SK-N-SH treated with all-trans-retinoic acid at 6 μM for 48 hours (cell line): Measurements from ENCODE around the gene NFIB.

Experiments
- ATAC-seq: fragments of 200-7000 bp; cut with Tn5 transposase; 3 replicates; pipeline ENCODE4 v1.9.1; 2020; ENCODE audit warnings: mild to moderate bottlenecking, moderate library complexity
- BACH2 ChIP-seq: fragments of 250-450 bp; sonication (Bioruptor Pico); IDR thresholded peaks from 2 replicates; pipeline ENCODE4 v1.9.0; 2021; ENCODE audit warnings: mild to moderate bottlenecking, borderline replicate concordance
- CSDC2 ChIP-seq: fragments of 250-450 bp; sonication (Bioruptor Pico); IDR thresholded peaks from 2 replicates; pipeline ENCODE4 v1.5.0; 2020; ENCODE audit warnings: mild to moderate bottlenecking, moderate library complexity
- ESRRG ChIP-seq: fragments of 250-450 bp; sonication (Bioruptor Pico); IDR thresholded peaks from 2 replicates; pipeline ENCODE4 v1.6.1; 2021; ENCODE audit warnings: mild to moderate bottlenecking
- GLIS3 ChIP-seq: fragments of 250-450 bp; sonication (Bioruptor Pico); IDR thresholded peaks from 2 replicates; pipeline ENCODE4 v1.5.0; 2020; ENCODE audit warnings: mild to moderate bottlenecking, moderate library complexity
- PPARA ChIP-seq: fragments of 250-450 bp; sonication (Bioruptor Pico); IDR thresholded peaks from 2 replicates; pipeline ENCODE4 v1.5.0; 2020; ENCODE audit warnings: mild to moderate bottlenecking, borderline replicate concordance
- RARB ChIP-seq: fragments of 250-450 bp; sonication (Bioruptor Pico); IDR thresholded peaks from 2 replicates; pipeline ENCODE4 v1.8.0; 2021; ENCODE audit warnings: mild to moderate bottlenecking, moderate library complexity
- SNAI2 ChIP-seq: fragments of 250-450 bp; sonication (Bioruptor Pico); IDR thresholded peaks from 2 replicates; pipeline ENCODE4 v1.5.0; 2020; ENCODE audit warnings: mild to moderate bottlenecking, moderate library complexity
- TOX ChIP-seq: fragments of 250-450 bp; sonication (Bioruptor Pico); IDR thresholded peaks from 2 replicates; pipeline ENCODE4 v1.8.0; 2021; ENCODE audit warnings: mild to moderate bottlenecking, moderate library complexity, borderline replicate concordance
- ZC3H10 ChIP-seq: fragments of 250-450 bp; sonication (Bioruptor Pico); IDR thresholded peaks from 2 replicates; pipeline ENCODE4 v1.5.1; 2021; ENCODE audit warnings: mild to moderate bottlenecking, moderate library complexity
- ZFP3 ChIP-seq: fragments of 250-450 bp; sonication (Bioruptor Pico); IDR thresholded peaks from 2 replicates; pipeline ENCODE4 v1.5.0; 2020; ENCODE audit warnings: mild to moderate bottlenecking, moderate library complexity
- ZFP30 ChIP-seq: fragments of 450-650 bp; formaldehyde crosslinking; IDR thresholded peaks from 2 replicates; pipeline ENCODE4 v1.5.0; 2022; ENCODE audit warnings: mild to moderate bottlenecking, moderate library complexity
- ZNF565 ChIP-seq: fragments of 450-650 bp; formaldehyde crosslinking; conservative IDR thresholded peaks from 2 replicates; pipeline ENCODE4 v1.5.0; 2020; ENCODE audit warnings: low read depth, mild to moderate bottlenecking, moderate library complexity
- ZNF70 ChIP-seq: fragments of 450-650 bp; formaldehyde crosslinking; IDR thresholded peaks from 2 replicates; pipeline ENCODE4 v1.5.0; 2020; ENCODE audit warnings: mild to moderate bottlenecking, moderate library complexity
- TF ChIP-seq, protein P1 (sequence below): fragments of 250-450 bp; sonication (Bioruptor Pico); IDR thresholded peaks from 2 replicates; pipeline ENCODE4 v1.8.0; 2020; ENCODE audit warnings: mild to moderate bottlenecking, moderate library complexity, borderline replicate concordance
- TF ChIP-seq, protein P2 (sequence below): fragments of 250-450 bp; sonication (Bioruptor Pico); IDR thresholded peaks from 2 replicates; pipeline ENCODE4 v1.5.1; 2021; ENCODE audit warnings: mild to moderate bottlenecking, moderate library complexity
- TF ChIP-seq, protein P3 (sequence below): fragments of 250-450 bp; sonication (Bioruptor Pico); IDR thresholded peaks from 2 replicates; pipeline ENCODE4 v1.5.1; 2020; ENCODE audit warnings: low read depth, mild to moderate bottlenecking, moderate library complexity
- TF ChIP-seq, protein P4 (sequence below): fragments of 250-450 bp; sonication (Bioruptor Pico); IDR thresholded peaks from 2 replicates; pipeline ENCODE4 v1.5.0; 2020; ENCODE audit warnings: mild to moderate bottlenecking, moderate library complexity
- TF ChIP-seq, protein P5 (sequence below): fragments of 250-450 bp; sonication (Bioruptor Pico); IDR thresholded peaks from 2 replicates; pipeline ENCODE4 v1.8.0; 2021; ENCODE audit warnings: low read depth, mild to moderate bottlenecking, moderate library complexity, borderline replicate concordance

NFIB gene

DNA sequence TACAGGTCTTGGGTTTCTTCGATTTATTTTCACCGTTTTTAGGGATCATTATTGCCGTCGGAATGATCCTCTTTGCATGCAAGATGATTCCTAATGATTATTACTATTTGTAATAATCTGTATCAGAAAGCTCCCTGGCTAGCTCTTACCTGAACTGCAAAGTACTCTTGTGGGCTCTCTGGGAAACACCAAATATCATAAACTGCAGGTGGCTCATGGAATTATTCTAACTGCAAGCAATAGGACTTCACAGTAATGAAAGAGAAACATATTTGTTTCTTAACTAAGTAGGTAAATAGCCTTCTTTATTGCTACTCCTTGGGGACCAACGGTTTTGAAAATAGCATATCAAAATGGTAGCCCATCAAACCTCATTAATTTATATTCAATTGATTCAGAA lies 219.4 kb downstream of the NFIB start:
- no peak for ATAC-seq
- no peak for TF ChIP-seq ESRRG
- TF ChIP-seq, all 23 proteins: peak for 0

DNA sequence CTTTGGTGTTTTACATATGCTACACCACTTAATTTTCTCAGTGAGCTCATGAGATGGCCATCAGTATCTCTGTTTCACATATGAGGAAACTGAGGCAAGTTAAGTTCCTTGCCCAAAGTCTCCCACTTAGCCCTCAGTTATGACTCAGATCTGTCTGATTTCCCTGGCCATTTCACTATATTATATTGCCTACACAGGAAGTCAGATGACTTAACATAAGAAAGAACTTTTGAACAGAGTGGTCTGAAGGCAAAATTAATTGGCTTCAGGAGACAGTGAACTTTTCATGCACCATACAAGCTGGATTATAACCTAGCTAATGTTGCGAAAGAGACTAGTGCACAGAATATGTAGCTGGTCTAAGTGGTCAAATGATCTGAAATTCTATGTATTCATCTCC lies 221.6 kb downstream of the NFIB start:
- TF ChIP-seq CSDC2 (CRISPR knock-in tag) (peak; percentile 76; the same call in 1 of the 2 replicates), ZFP3 (CRISPR knock-in tag) (no peak)
- ATAC-seq: no peak

DNA sequence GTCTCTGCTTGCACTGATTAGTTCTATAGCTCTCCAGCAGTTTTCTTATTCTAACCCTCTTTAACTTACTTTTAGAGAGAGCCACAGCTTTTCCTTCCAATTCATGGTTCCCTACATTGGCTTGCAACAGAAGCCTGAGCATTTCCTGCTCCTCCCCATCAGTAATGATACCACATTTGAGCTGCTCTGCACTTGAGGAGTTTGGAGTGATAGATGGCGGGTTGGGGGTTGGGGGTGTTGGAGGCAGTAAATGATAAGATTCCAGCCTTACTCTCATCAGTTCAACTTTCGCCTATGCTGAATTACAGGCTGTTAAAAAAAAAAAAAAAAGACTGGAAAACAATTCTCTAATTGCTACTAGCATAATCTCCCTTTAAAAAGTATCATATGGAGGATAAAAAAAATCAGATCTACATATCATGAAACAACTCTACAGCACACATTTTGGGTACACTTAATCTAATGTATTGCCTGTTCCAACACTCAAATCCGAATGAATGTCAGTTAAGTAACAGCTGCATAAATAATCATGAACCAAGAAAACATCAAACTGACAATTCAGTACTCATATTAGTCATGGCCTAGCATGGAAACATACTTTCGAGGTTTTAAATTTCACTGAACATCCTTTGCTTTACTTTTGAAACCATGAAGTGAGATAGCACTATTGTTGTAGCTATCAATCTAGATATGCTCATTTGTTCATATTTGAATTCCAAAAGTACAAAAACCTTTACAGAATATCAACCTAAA lies 224.7 kb downstream of the NFIB start:
- TF ChIP-seq ZFP3 (CRISPR knock-in tag) (no peak), TOX (CRISPR knock-in tag) (no peak), ZNF70 (CRISPR knock-in tag) (no peak), ZFP30 (CRISPR knock-in tag) (no peak), RARB (no peak)
- TF ChIP-seq, protein P1, sequence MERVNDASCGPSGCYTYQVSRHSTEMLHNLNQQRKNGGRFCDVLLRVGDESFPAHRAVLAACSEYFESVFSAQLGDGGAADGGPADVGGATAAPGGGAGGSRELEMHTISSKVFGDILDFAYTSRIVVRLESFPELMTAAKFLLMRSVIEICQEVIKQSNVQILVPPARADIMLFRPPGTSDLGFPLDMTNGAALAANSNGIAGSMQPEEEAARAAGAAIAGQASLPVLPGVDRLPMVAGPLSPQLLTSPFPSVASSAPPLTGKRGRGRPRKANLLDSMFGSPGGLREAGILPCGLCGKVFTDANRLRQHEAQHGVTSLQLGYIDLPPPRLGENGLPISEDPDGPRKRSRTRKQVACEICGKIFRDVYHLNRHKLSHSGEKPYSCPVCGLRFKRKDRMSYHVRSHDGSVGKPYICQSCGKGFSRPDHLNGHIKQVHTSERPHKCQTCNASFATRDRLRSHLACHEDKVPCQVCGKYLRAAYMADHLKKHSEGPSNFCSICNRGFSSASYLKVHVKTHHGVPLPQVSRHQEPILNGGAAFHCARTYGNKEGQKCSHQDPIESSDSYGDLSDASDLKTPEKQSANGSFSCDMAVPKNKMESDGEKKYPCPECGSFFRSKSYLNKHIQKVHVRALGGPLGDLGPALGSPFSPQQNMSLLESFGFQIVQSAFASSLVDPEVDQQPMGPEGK (CRISPR knock-in tag): no peak
- TF ChIP-seq, protein P2, sequence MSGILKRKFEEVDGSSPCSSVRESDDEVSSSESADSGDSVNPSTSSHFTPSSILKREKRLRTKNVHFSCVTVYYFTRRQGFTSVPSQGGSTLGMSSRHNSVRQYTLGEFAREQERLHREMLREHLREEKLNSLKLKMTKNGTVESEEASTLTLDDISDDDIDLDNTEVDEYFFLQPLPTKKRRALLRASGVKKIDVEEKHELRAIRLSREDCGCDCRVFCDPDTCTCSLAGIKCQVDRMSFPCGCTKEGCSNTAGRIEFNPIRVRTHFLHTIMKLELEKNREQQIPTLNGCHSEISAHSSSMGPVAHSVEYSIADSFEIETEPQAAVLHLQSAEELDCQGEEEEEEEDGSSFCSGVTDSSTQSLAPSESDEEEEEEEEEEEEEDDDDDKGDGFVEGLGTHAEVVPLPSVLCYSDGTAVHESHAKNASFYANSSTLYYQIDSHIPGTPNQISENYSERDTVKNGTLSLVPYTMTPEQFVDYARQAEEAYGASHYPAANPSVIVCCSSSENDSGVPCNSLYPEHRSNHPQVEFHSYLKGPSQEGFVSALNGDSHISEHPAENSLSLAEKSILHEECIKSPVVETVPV: no peak
- TF ChIP-seq, protein P3, sequence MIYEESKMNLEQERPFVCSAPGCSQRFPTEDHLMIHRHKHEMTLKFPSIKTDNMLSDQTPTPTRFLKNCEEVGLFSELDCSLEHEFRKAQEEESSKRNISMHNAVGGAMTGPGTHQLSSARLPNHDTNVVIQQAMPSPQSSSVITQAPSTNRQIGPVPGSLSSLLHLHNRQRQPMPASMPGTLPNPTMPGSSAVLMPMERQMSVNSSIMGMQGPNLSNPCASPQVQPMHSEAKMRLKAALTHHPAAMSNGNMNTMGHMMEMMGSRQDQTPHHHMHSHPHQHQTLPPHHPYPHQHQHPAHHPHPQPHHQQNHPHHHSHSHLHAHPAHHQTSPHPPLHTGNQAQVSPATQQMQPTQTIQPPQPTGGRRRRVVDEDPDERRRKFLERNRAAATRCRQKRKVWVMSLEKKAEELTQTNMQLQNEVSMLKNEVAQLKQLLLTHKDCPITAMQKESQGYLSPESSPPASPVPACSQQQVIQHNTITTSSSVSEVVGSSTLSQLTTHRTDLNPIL (CRISPR knock-in tag): no peak
- TF ChIP-seq, protein P4, sequence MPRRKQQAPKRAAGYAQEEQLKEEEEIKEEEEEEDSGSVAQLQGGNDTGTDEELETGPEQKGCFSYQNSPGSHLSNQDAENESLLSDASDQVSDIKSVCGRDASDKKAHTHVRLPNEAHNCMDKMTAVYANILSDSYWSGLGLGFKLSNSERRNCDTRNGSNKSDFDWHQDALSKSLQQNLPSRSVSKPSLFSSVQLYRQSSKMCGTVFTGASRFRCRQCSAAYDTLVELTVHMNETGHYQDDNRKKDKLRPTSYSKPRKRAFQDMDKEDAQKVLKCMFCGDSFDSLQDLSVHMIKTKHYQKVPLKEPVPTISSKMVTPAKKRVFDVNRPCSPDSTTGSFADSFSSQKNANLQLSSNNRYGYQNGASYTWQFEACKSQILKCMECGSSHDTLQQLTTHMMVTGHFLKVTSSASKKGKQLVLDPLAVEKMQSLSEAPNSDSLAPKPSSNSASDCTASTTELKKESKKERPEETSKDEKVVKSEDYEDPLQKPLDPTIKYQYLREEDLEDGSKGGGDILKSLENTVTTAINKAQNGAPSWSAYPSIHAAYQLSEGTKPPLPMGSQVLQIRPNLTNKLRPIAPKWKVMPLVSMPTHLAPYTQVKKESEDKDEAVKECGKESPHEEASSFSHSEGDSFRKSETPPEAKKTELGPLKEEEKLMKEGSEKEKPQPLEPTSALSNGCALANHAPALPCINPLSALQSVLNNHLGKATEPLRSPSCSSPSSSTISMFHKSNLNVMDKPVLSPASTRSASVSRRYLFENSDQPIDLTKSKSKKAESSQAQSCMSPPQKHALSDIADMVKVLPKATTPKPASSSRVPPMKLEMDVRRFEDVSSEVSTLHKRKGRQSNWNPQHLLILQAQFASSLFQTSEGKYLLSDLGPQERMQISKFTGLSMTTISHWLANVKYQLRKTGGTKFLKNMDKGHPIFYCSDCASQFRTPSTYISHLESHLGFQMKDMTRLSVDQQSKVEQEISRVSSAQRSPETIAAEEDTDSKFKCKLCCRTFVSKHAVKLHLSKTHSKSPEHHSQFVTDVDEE (CRISPR knock-in tag): no peak
- ATAC-seq: no peak

DNA sequence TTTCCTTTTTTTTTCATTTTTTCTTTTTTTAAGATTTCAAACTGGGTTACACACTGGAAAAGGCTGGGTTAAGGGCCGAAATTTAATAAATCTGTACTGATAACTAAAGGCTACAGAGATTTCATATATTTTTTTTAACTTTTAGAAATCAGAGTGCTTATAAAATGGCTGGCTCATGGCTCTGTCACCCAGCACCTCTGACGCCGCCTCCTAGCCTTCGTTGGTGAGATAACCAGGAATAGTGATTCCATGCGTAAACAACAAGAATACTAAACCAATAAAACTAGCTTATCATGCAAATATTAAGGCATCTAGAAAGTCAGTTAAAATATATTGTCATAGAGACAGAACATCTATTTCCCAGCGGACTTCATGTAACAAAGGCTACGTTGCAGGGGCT lies 226.4 kb downstream of the NFIB start:
- no peak for ATAC-seq
- no peak for TF ChIP-seq ZNF70 (CRISPR knock-in tag)
- TF ChIP-seq, protein P2: no peak
- no peak for TF ChIP-seq PPARA (CRISPR knock-in tag)
- no peak for TF ChIP-seq ZC3H10
- TF ChIP-seq, protein P1 (CRISPR knock-in tag): no peak
- TF ChIP-seq, protein P5, sequence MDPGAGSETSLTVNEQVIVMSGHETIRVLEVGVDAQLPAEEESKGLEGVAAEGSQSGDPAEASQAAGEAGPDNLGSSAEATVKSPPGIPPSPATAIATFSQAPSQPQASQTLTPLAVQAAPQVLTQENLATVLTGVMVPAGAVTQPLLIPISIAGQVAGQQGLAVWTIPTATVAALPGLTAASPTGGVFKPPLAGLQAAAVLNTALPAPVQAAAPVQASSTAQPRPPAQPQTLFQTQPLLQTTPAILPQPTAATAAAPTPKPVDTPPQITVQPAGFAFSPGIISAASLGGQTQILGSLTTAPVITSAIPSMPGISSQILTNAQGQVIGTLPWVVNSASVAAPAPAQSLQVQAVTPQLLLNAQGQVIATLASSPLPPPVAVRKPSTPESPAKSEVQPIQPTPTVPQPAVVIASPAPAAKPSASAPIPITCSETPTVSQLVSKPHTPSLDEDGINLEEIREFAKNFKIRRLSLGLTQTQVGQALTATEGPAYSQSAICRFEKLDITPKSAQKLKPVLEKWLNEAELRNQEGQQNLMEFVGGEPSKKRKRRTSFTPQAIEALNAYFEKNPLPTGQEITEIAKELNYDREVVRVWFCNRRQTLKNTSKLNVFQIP (CRISPR knock-in tag): no peak
- no peak for TF ChIP-seq SNAI2 (CRISPR knock-in tag)
- TF ChIP-seq ZNF565: no peak
- TF ChIP-seq CSDC2 (CRISPR knock-in tag): no peak
- no peak for TF ChIP-seq GLIS3
- no peak for TF ChIP-seq BACH2 (CRISPR knock-in tag)
